Measurements from ENCODE around the gene PEMT.

Gene PEMT

DNA sequence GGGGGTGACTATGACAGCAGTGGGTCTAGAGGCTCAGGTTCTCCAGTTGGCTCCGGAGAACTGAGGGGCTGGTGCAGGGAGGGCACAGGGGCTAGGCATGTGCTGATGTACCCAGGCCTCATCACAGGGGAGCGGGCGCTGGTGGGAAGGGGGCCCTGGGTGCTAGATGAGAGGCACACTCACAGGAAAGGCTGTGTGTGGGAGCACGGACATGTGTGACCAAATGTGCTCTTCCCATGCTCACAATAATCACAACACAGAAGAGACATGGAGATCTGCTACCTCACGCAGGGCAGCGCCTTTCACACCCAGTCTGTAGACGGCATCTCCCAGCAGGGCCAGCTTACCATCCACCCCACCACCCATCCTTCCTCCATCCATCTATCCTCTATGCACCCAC is 77.9 kb downstream of the PEMT start:
- no peak for DNase-seq (ENCODE audit: extremely low spot score)
- ChIA-PET POLR2A (no interaction called here), CTCF (interaction anchor here (1.2 kb wide), 1 partner anchor 17 kb away, joined by 6 read pairs; the partner anchor contains the start of gene RASD1)
- TF ChIP-seq, protein P1, sequence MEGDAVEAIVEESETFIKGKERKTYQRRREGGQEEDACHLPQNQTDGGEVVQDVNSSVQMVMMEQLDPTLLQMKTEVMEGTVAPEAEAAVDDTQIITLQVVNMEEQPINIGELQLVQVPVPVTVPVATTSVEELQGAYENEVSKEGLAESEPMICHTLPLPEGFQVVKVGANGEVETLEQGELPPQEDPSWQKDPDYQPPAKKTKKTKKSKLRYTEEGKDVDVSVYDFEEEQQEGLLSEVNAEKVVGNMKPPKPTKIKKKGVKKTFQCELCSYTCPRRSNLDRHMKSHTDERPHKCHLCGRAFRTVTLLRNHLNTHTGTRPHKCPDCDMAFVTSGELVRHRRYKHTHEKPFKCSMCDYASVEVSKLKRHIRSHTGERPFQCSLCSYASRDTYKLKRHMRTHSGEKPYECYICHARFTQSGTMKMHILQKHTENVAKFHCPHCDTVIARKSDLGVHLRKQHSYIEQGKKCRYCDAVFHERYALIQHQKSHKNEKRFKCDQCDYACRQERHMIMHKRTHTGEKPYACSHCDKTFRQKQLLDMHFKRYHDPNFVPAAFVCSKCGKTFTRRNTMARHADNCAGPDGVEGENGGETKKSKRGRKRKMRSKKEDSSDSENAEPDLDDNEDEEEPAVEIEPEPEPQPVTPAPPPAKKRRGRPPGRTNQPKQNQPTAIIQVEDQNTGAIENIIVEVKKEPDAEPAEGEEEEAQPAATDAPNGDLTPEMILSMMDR (IDR thresholded peaks at IDR 0.05; ENCODE audit: control extremely low read depth, extremely low read depth, low read depth, missing control alignments), result no peak

- DNase-seq (ENCODE audit: extremely low spot score), result no peak
- CTCF ChIA-PET, result no interaction called here
- TF ChIP-seq, protein P1 (IDR thresholded peaks at IDR 0.05; ENCODE audit: control extremely low read depth, extremely low read depth, low read depth, missing control alignments), result no peak
- POLR2A ChIA-PET, result no interaction called here
These were observed 78.6 kb downstream of the PEMT start for GRCh38 chr17:17512866-17513265.

GRCh38 chr17:17511881-17512858 is 79.3 kb downstream of the PEMT start:
- CTCF ChIA-PET, result interaction anchor here (2.9 kb wide), 1 partner anchor 15 kb away, joined by 17 read pairs; the partner anchor contains the start of gene RASD1

DNA sequence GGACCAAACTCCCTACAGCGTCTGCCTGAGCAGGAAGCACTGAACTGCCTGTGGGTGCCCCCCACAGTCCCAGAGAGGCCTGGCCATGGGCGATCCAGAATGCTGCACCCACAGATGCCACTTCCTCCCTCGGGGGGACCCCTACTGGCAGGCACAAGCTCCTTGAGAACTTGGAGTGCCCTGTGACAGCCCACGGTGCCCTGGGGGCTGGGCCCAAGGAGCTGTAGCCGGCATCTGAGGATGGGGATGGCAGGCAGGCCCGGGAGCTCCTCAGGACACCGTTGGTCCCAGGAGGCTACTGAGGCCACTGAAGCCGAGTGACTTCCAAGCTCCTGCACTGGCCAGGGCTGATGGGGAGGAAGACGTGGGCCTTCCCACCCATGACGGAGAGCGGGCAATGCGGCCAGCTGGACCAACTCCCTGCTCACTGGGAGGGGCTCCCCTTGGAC is 80.2 kb downstream of the PEMT start:
- TF ChIP-seq, protein P1 (IDR thresholded peaks at IDR 0.05; ENCODE audit: control extremely low read depth, extremely low read depth, low read depth, missing control alignments), result no peak
- CTCF ChIA-PET, result interaction anchor here (2.9 kb wide), 1 partner anchor 14 kb away, joined by 17 read pairs; the partner anchor contains the start of gene RASD1
- POLR2A ChIA-PET, result no interaction called here
- no peak for DNase-seq (ENCODE audit: extremely low spot score)

More at GRCh38 chr17:17511881-17512858, 79.3 kb downstream of the PEMT start:
- POLR2A ChIA-PET, result no interaction called here
- TF ChIP-seq, protein P1 (IDR thresholded peaks at IDR 0.05; ENCODE audit: control extremely low read depth, extremely low read depth, low read depth, missing control alignments), result no peak
- no peak for DNase-seq (ENCODE audit: extremely low spot score)

GRCh38 chr17:17510456-17511292 is 80.8 kb downstream of the PEMT start:
- TF ChIP-seq, protein P1 (IDR thresholded peaks at IDR 0.05; ENCODE audit: control extremely low read depth, extremely low read depth, low read depth, missing control alignments), result no peak
- POLR2A ChIA-PET, result no interaction called here
- no peak for DNase-seq (ENCODE audit: extremely low spot score)
- CTCF ChIA-PET, result interaction anchor here (0.8 to 2.9 kb wide), 2 partner anchors 14 to 130 kb away, joined by 3 to 17 read pairs; partner anchors contain the start of gene RASD1
